HT-29 (cell line): Measurements from ENCODE around the gene HCN3. TPM values are rescaled to one million over a fixed set of nuclear protein-coding genes. Genes with fewer than 3 reads are reported as not detected.
"Not testable (repeated sequence)": the region's sequence is repeated elsewhere in the genome, so short reads cannot be mapped to it uniquely, and the experiment has no call there.

Experiments used
- DNase-seq: peaks from one replicate; pipeline ENCODE4 v3.0.0-alpha.2; 2015; ENCODE audit warnings: low spot score
- total RNA-seq: library from RNA; depleted of rRNA; stranded (reverse); fragments of >200 nt; shearing (Covaris generic); gene quantifications from 2 replicates; pipeline ENCODE4 v1.2.3, GENCODE V29; 2014

HCN3 gene
- total RNA-seq, 1 experiment from 2014 or later, result 6.4 TPM

GRCh38 chr1:155284476-155284875 lies 7.2 kb downstream of the HCN3 start:
- no peak for DNase-seq

- DNase-seq, result no peak
These were observed 7.8 kb downstream of the HCN3 start for GRCh38 chr1:155285063-155285462.

- no peak for DNase-seq
These were observed 8.4 kb downstream of the HCN3 start for GRCh38 chr1:155285631-155286044.

GRCh38 chr1:155286544-155286943 lies 9.3 kb downstream of the HCN3 start:
- no peak for DNase-seq

- no peak for DNase-seq
These were observed 10.8 kb downstream of the HCN3 start for GRCh38 chr1:155287987-155288543.

GRCh38 chr1:155291006-155291405 lies 13.7 kb downstream of the HCN3 start:
- DNase-seq, result not testable (repeated sequence)

GRCh38 chr1:155293086-155293749 lies 16.0 kb downstream of the HCN3 start:
- no peak for DNase-seq

GRCh38 chr1:155294520-155295182 lies 17.4 kb downstream of the HCN3 start:
- DNase-seq, result no peak

GRCh38 chr1:155295183-155295941 lies 18.1 kb downstream of the HCN3 start:
- DNase-seq, result no peak

- DNase-seq, result no peak
These were observed 18.6 kb downstream of the HCN3 start for GRCh38 chr1:155295942-155296267.

- DNase-seq, result no peak
These were observed 19.4 kb downstream of the HCN3 start for GRCh38 chr1:155296661-155297060.

GRCh38 chr1:155297384-155297783 lies 20.1 kb downstream of the HCN3 start:
- DNase-seq, result no peak

GRCh38 chr1:155300024-155300423 lies 22.8 kb downstream of the HCN3 start:
- no peak for DNase-seq

- no peak for DNase-seq
These were observed 23.5 kb downstream of the HCN3 start for GRCh38 chr1:155300553-155301329.

- no peak for DNase-seq
These were observed 24.1 kb downstream of the HCN3 start, which contains the start of gene PKLR for GRCh38 chr1:155301342-155301841. Gene PKLR, minus strand, starts transcription at chr1:155301438. Its CDS starts 43 bp downstream, at chr1:155301395.

GRCh38 chr1:155304558-155305063 lies 27.3 kb downstream of the HCN3 start:
- DNase-seq, result no peak

- no peak for DNase-seq
These were observed 28.7 kb downstream of the HCN3 start for GRCh38 chr1:155305881-155306391.

GRCh38 chr1:155307247-155307740 lies 30.0 kb downstream of the HCN3 start:
- peak; percentile 34 for DNase-seq

GRCh38 chr1:155308493-155309422 lies 31.5 kb downstream of the HCN3 start, which contains the start of gene FDPS:
Gene FDPS, plus strand, starts transcription at chr1:155308866. Its CDS starts 924 bp downstream, at chr1:155309790.
- DNase-seq, result peak; percentile 99
